Middle frontal gyrus (tissue), 1 donor: Measurements from ENCODE around the gene PLD1.
"Not testable (repeated sequence)": the region's sequence is repeated elsewhere in the genome, so short reads cannot be mapped to it uniquely, and the experiment has no call there.

ENCODE experiments used
- DNase-seq: peaks from one replicate; pipeline ENCODE4 v3.0.0-alpha.2; 2015; ENCODE audit warnings: low spot score; ENCODE audit errors: extremely low spot score

PLD1 gene

GRCh38 chr3:171672124-171672523 lies 138.2 kb downstream of the PLD1 start:
- DNase-seq: no peak

DNA sequence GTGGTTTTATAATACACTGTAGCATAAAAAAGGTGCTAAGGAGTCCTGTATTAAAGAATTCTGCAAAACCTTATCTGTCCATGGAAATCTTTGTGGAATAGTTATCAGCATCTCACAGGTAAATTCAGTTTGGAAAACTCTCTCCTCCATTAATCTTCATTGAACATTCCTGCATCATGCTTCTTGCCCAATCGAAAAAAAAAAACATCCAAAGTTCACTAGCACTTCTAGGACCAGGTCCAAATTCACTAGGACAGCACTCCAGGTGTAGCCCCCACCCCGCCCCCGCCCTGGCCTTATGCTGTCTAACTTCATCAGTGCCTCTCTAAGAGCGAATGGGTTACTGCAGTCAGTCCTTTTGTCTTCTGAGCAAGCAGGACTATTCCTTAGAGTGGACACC lies 138.6 kb downstream of the PLD1 start:
- no peak for DNase-seq

- no peak for DNase-seq
Observed at GRCh38 chr3:171666516-171666915, 143.8 kb downstream of the PLD1 start.

GRCh38 chr3:171663805-171664204 lies 146.5 kb downstream of the PLD1 start:
- no peak for DNase-seq

DNA sequence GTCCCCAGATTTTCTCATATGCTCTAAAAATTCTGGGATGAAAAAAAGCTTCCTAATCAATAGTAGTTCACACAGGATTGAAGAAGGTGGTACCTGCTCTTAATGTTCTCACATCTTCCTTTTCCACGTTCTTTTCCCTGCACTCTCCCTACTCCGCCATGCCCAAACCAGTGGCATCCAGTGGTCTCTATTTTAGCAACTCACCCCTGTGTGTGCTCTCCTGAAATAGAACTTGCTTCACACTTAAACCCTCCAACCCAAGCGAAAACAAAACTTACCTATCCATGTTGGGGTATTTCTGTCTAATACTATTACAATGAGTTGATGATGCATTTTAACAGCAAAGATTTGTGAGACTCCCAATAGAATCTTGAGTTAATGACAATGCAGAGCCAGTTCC lies 148.8 kb downstream of the PLD1 start:
- no peak for DNase-seq

DNA sequence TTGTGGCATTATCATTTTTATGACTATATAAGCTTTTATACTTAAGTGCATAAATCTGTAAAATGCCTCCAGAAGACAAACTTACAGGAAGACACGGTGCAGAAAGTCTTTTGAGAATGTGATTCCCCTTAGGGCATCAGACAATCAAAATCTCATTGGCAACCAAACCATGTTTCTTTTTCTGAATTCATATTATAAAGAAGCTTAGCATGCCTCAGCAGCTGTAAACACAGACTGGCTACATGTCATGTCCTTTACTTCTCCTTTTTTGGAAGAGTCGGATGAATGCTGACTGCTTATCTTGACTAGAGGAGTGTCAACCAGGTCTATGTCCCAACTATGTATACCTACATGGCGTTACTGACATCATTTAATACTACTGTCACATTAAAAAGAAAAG lies 150.1 kb downstream of the PLD1 start:
- no peak for DNase-seq

GRCh38 chr3:171658841-171659240 lies 151.4 kb downstream of the PLD1 start:
- DNase-seq: no peak

DNA sequence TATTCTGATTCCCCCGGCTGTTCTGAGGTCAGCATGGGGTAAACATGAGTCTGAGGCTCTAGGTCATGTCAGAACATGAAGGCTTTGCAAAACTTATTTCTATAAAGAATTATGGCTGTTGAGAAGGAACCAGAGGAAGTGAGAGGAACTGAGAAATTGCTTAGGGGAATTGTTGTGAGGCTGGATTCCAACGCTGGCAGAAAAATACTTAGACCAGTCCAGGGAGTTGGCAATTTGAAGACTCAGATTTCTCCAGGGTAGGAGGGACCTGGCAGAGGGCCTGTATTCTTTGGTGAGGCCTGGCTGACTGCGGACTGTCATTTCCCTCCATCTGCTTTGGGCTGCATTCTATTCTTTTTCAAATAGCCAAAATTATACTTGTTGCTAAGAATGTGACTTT lies 155.5 kb downstream of the PLD1 start:
- DNase-seq: no peak

DNA sequence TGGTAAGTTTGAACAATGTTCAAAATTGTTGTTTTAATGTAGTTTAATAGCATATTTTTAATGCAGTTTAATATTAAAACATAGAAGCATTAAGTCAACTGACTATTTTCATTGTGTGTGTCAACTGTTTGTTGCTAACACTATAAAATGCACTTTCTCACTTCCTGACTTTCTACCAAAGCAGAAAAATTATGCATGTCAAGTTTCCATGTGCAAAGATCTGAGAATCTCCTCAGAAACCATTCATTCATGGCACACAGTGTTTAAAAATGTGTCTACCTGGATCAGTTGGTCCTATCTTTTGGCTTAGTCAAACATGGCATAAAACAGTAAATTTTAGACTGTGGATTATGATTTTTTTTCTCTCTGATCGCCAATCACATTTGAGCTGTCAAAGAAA lies 156.0 kb downstream of the PLD1 start:
- no peak for DNase-seq

- no peak for DNase-seq
Observed at GRCh38 chr3:171653701-171654100, 156.6 kb downstream of the PLD1 start.

GRCh38 chr3:171652932-171653331 lies 157.4 kb downstream of the PLD1 start:
- DNase-seq: no peak

GRCh38 chr3:171649911-171650592 lies 160.2 kb downstream of the PLD1 start:
- no peak for DNase-seq

GRCh38 chr3:171649267-171649666 lies 161.0 kb downstream of the PLD1 start:
- DNase-seq: no peak

- DNase-seq: no peak
Observed at GRCh38 chr3:171648069-171648468, 162.2 kb downstream of the PLD1 start.

DNA sequence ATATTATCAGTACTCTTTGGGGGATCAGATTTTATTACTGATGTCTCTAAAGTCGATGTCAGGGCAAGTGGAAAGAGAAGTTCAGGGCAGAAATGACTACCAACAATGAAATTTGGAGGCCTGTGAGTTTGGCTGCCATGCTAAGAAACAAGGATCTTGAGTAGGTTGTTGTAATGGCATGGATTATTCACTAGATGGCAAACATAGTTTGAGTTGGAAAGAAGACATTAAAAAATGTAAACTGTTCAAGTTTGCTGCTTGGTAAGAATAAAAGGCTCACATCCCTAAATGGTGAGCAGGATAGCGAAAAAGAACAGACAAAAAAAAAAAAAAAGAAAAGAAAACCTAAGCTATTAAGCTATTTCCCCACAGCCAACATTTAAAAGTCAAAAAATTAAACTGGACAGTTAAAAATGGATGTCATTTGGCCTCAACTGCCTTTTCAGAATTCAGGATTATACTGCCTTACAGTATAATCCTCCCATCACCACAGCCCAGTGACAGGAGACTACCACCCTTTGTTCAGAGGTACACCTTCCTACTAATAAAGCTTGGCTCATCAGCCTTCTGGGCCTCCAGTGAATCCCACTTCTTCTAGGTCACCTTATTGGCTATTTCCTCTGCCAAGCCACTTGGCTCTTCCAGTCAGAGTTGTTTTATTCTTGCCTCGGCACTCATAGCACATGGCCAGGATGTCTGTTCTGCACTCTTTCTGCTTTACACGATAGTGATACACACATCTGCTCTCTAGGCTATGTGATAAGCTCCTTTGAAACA lies 163.7 kb downstream of the PLD1 start:
- peak; percentile 42 for DNase-seq

DNA sequence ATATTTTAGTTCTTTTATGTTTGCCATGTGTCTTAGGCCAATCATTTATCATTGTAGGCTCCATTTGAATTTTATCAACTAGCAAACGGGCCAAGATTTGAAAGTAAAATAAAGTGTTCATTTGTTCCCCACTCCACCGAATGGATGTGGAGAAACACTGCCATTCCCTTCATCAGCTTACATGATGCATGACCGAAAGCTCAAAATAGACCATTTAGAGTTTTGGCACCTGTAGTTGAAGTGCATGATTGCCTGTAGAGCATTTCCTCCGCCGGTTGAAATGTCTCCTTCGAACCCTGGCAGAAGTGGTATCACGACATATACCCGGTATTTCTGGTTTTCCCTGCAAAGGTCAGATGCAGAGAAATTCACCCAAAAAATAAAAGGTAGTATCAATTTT lies 165.6 kb downstream of the PLD1 start:
- no peak for DNase-seq

- DNase-seq: no peak
Observed at GRCh38 chr3:171643681-171644080, 166.6 kb downstream of the PLD1 start.

DNA sequence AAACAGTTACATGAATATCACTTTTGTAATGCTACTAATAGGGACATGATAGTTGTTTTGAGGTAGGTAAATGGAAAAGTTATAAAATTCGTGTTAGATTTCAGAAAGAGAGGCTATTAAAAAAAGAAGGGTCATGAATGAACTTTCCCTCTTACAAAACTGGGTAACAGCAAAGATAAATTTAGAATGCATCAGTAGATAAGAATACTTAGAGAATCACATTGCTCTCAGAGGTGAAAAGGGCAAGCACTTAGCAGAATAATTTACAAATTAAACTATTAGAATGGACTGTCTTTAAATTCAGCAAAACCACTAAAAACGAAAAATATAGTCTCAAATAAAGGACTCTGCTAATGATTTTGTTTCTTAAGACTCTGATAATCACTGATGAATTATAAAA lies 167.2 kb downstream of the PLD1 start:
- no peak for DNase-seq

GRCh38 chr3:171640520-171641412 lies 169.5 kb downstream of the PLD1 start:
- DNase-seq: no peak

GRCh38 chr3:171636666-171637065 lies 173.6 kb downstream of the PLD1 start:
- DNase-seq: no peak

DNA sequence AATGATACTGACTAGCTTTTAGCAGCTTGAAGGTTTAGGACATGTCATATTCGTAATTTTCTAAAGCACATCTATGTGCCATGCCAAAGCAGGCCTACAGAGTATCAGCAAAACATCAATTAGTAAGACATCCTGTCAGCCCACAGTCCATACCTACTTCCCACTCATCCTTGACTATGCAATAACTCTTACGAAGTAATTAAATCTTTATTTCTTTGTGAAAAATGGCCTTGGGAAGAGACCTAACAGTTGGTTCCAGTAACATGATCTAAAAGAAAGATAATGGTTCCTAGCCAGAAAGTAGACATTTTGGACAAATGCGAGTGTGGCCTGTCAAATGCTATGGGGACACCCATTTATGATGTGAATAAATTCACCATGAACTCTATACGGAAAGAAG lies 177.5 kb downstream of the PLD1 start:
- no peak for DNase-seq

GRCh38 chr3:171626799-171627198 lies 183.5 kb downstream of the PLD1 start:
- not testable (repeated sequence) for DNase-seq
